ENCODE measurements around the gene ZDHHC13.

Gene ZDHHC13

GRCh38 chr11:19209617-19210370, 92.8 kb downstream of the ZDHHC13 start:
- Histone ChIP-seq H3K4me1 (ENCODE audit: control insufficient read depth in 1 of 2, insufficient read depth in 2 of 2, low read length in 2 of 2) (no peaks in the 10 kb centered on the region), H3K9me3 (ENCODE audit: control insufficient read depth in 1 of 2, low read length in 2 of 2) (no peaks in the 10 kb centered on the region), H3K27me3 (ENCODE audit: low read depth, low read length) (no peaks in the 10 kb centered on the region), H3K36me3 (ENCODE audit: control insufficient read depth in 1 of 2, insufficient read depth in 2 of 2, low read length in 2 of 2) (no peaks in the 10 kb centered on the region), H3K27ac (ENCODE audit: low read length) (no peak overlapping the region), H3K4me3 (ENCODE audit: low read depth in 1 of 2, low read length in 2 of 2) (no peak overlapping the region)

GRCh38 chr11:19216021-19216420, 99.1 kb downstream of the ZDHHC13 start:
- H3K4me3 ChIP-seq (ENCODE audit: low read depth in 1 of 2, low read length in 2 of 2): no peak overlapping the region

GRCh38 chr11:19216709-19217374, 99.9 kb downstream of the ZDHHC13 start:
- H3K27me3 ChIP-seq (ENCODE audit: low read depth, low read length): no peaks in the 10 kb centered on the region
- H3K9me3 ChIP-seq (ENCODE audit: control insufficient read depth in 1 of 2, low read length in 2 of 2): no peaks in the 10 kb centered on the region
- no peaks in the 10 kb centered on the region for H3K36me3 ChIP-seq (ENCODE audit: control insufficient read depth in 1 of 2, insufficient read depth in 2 of 2, low read length in 2 of 2)
- no peak overlapping the region for H3K4me3 ChIP-seq (ENCODE audit: low read depth in 1 of 2, low read length in 2 of 2)
- H3K4me1 ChIP-seq (ENCODE audit: control insufficient read depth in 1 of 2, insufficient read depth in 2 of 2, low read length in 2 of 2): no peaks in the 10 kb centered on the region
- no peak overlapping the region for H3K27ac ChIP-seq (ENCODE audit: low read length)

More at GRCh38 chr11:19216021-19216420, 99.1 kb downstream of the ZDHHC13 start:
- Histone ChIP-seq H3K9me3 (ENCODE audit: control insufficient read depth in 1 of 2, low read length in 2 of 2) (no peaks in the 10 kb centered on the region), H3K4me1 (ENCODE audit: control insufficient read depth in 1 of 2, insufficient read depth in 2 of 2, low read length in 2 of 2) (no peaks in the 10 kb centered on the region), H3K36me3 (ENCODE audit: control insufficient read depth in 1 of 2, insufficient read depth in 2 of 2, low read length in 2 of 2) (no peaks in the 10 kb centered on the region), H3K27me3 (ENCODE audit: low read depth, low read length) (no peaks in the 10 kb centered on the region), H3K27ac (ENCODE audit: low read length) (no peak overlapping the region)

GRCh38 chr11:19218216-19218615, 101.2 kb downstream of the ZDHHC13 start:
- H3K36me3 ChIP-seq (ENCODE audit: control insufficient read depth in 1 of 2, insufficient read depth in 2 of 2, low read length in 2 of 2): no peaks in the 10 kb centered on the region
- H3K27me3 ChIP-seq (ENCODE audit: low read depth, low read length): no peaks in the 10 kb centered on the region
- H3K27ac ChIP-seq (ENCODE audit: low read length): no peak overlapping the region
- H3K9me3 ChIP-seq (ENCODE audit: control insufficient read depth in 1 of 2, low read length in 2 of 2): no peaks in the 10 kb centered on the region
- H3K4me3 ChIP-seq (ENCODE audit: low read depth in 1 of 2, low read length in 2 of 2): no peak overlapping the region
- no peaks in the 10 kb centered on the region for H3K4me1 ChIP-seq (ENCODE audit: control insufficient read depth in 1 of 2, insufficient read depth in 2 of 2, low read length in 2 of 2)

- Histone ChIP-seq H3K4me3 (ENCODE audit: low read depth in 1 of 2, low read length in 2 of 2) (no peak overlapping the region), H3K4me1 (ENCODE audit: control insufficient read depth in 1 of 2, insufficient read depth in 2 of 2, low read length in 2 of 2) (no peaks in the 10 kb centered on the region), H3K27me3 (ENCODE audit: low read depth, low read length) (no peaks in the 10 kb centered on the region), H3K27ac (ENCODE audit: low read length) (no peak overlapping the region), H3K9me3 (ENCODE audit: control insufficient read depth in 1 of 2, low read length in 2 of 2) (no peaks in the 10 kb centered on the region), H3K36me3 (ENCODE audit: control insufficient read depth in 1 of 2, insufficient read depth in 2 of 2, low read length in 2 of 2) (no peaks in the 10 kb centered on the region)
Observed at GRCh38 chr11:19218786-19219460, 102.0 kb downstream of the ZDHHC13 start.

GRCh38 chr11:19220903-19221724, 104.1 kb downstream of the ZDHHC13 start:
- H3K27me3 ChIP-seq (ENCODE audit: low read depth, low read length): no peaks in the 10 kb centered on the region
- no peaks in the 10 kb centered on the region for H3K4me1 ChIP-seq (ENCODE audit: control insufficient read depth in 1 of 2, insufficient read depth in 2 of 2, low read length in 2 of 2)
- H3K4me3 ChIP-seq (ENCODE audit: low read depth in 1 of 2, low read length in 2 of 2): no peak overlapping the region
- H3K36me3 ChIP-seq (ENCODE audit: control insufficient read depth in 1 of 2, insufficient read depth in 2 of 2, low read length in 2 of 2): no peaks in the 10 kb centered on the region
- H3K9me3 ChIP-seq (ENCODE audit: control insufficient read depth in 1 of 2, low read length in 2 of 2): no peaks in the 10 kb centered on the region
- no peak overlapping the region for H3K27ac ChIP-seq (ENCODE audit: low read length)

GRCh38 chr11:19225123-19225522, 108.2 kb downstream of the ZDHHC13 start:
- H3K4me3 ChIP-seq (ENCODE audit: low read depth in 1 of 2, low read length in 2 of 2): no peak overlapping the region
- no peaks in the 10 kb centered on the region for H3K27me3 ChIP-seq (ENCODE audit: low read depth, low read length)
- no peaks in the 10 kb centered on the region for H3K36me3 ChIP-seq (ENCODE audit: control insufficient read depth in 1 of 2, insufficient read depth in 2 of 2, low read length in 2 of 2)
- H3K9me3 ChIP-seq (ENCODE audit: control insufficient read depth in 1 of 2, low read length in 2 of 2): no peaks in the 10 kb centered on the region
- no peaks in the 10 kb centered on the region for H3K4me1 ChIP-seq (ENCODE audit: control insufficient read depth in 1 of 2, insufficient read depth in 2 of 2, low read length in 2 of 2)
- H3K27ac ChIP-seq (ENCODE audit: low read length): no peak overlapping the region

GRCh38 chr11:19225581-19225980, 108.6 kb downstream of the ZDHHC13 start:
- H3K4me3 ChIP-seq (ENCODE audit: low read depth in 1 of 2, low read length in 2 of 2): no peak overlapping the region
- H3K4me1 ChIP-seq (ENCODE audit: control insufficient read depth in 1 of 2, insufficient read depth in 2 of 2, low read length in 2 of 2): no peaks in the 10 kb centered on the region
- H3K27ac ChIP-seq (ENCODE audit: low read length): no peak overlapping the region

More at GRCh38 chr11:19225581-19225980, 108.6 kb downstream of the ZDHHC13 start:
- Histone ChIP-seq H3K36me3 (ENCODE audit: control insufficient read depth in 1 of 2, insufficient read depth in 2 of 2, low read length in 2 of 2) (no peaks in the 10 kb centered on the region), H3K9me3 (ENCODE audit: control insufficient read depth in 1 of 2, low read length in 2 of 2) (no peaks in the 10 kb centered on the region), H3K27me3 (ENCODE audit: low read depth, low read length) (no peaks in the 10 kb centered on the region)

All from muscle layer of duodenum (tissue), 2 donors.